ENCODE results near the gene DDTL. TPM values are rescaled to one million over a fixed set of nuclear protein-coding genes. Genes with fewer than 3 reads are reported as not detected.
"Not testable (repeated sequence)": the region's sequence is repeated elsewhere in the genome, so short reads cannot be mapped to it uniquely, and the experiment has no call there.

The DDTL gene
- total RNA-seq: 1 to 10 TPM; 6.3 to 9.5 TPM
- 10 to 100 TPM in 1 of 2 donors, 1 to 10 TPM in 1; 7.0 to 18.7 TPM for polyA plus RNA-seq

- no CpG with 5 or more reads among the region's 30 CpGs for WGBS
- H3K36me3 ChIP-seq (ENCODE audit: control insufficient read depth in 4 of 4, insufficient read depth in 3 of 4, low read depth in 1 of 4, low read length in 3 of 4): peaks cover 6 to 19% (median 13%) of the 10 kb centered on the region in 4 donors
- DNase-seq (ENCODE audit: low spot score): not testable (repeated sequence)
Observed at GRCh38 chr22:23966568-23966967, at the start of gene DDTL. Gene DDTL (plus strand): TSS chr22:23966888. CDS start chr22:23966915, 27 bp downstream.

GRCh38 chr22:23920267-23920611 lies 46.4 kb upstream of the DDTL start:
- H3K27me3 ChIP-seq (ENCODE audit: control insufficient read depth in 4 of 4, insufficient read depth in 4 of 4, low read length in 3 of 4); H3K4me3 ChIP-seq (ENCODE audit: low read depth in 1 of 3, low read length in 3 of 3); DNase-seq (ENCODE audit: low spot score); H3K9ac ChIP-seq (ENCODE audit: low read depth in 1 of 2, low read length in 2 of 2); H3K9me3 ChIP-seq (ENCODE audit: control insufficient read depth in 4 of 4, low read length in 3 of 4); H3K4me1 ChIP-seq (ENCODE audit: control insufficient read depth in 4 of 4, insufficient read depth in 4 of 4, low read length in 3 of 4): not testable (repeated sequence)
- H3K36me3 ChIP-seq (ENCODE audit: control insufficient read depth in 4 of 4, insufficient read depth in 3 of 4, low read depth in 1 of 4, low read length in 3 of 4): peaks cover 3 to 14% (median 5%) of the 10 kb centered on the region in 4 donors
- 44% methylated on average over 1 of the region's 1 CpG for WGBS
- peak in 1 of 2 donors; percentile 5 for TF ChIP-seq RAD21 (IDR thresholded peaks at IDR 0.05)
- TF ChIP-seq SP1 (IDR thresholded peaks at IDR 0.05): peak; percentile 47
- peak; percentile 12 for TF ChIP-seq REST (IDR thresholded peaks at IDR 0.05)
- peak; percentile 85 to 90 for TF ChIP-seq RXRA (IDR thresholded peaks at IDR 0.05)
- TF ChIP-seq HNF4A (conservative IDR thresholded peaks at IDR 0.05): peak; percentile 75 to 79
- H3K27ac ChIP-seq (ENCODE audit: low read depth in 1 of 2, low read length in 2 of 2): peak overlapping the region; percentile 49 to 61

More at GRCh38 chr22:23966568-23966967, at the start of gene DDTL:
- H3K27ac ChIP-seq (ENCODE audit: low read depth in 1 of 2, low read length in 2 of 2); H3K9ac ChIP-seq (ENCODE audit: low read depth in 1 of 2, low read length in 2 of 2); H3K27me3 ChIP-seq (ENCODE audit: control insufficient read depth in 4 of 4, insufficient read depth in 4 of 4, low read length in 3 of 4); H3K9me3 ChIP-seq (ENCODE audit: control insufficient read depth in 4 of 4, low read length in 3 of 4); H3K4me3 ChIP-seq (ENCODE audit: low read depth in 1 of 3, low read length in 3 of 3): not testable (repeated sequence)
- H3K4me1 ChIP-seq (ENCODE audit: control insufficient read depth in 4 of 4, insufficient read depth in 4 of 4, low read length in 3 of 4): peaks cover 3 to 14% (median 9%) of the 10 kb centered on the region in 4 donors

- DNase-seq (ENCODE audit: low spot score); H3K4me1 ChIP-seq (ENCODE audit: control insufficient read depth in 4 of 4, insufficient read depth in 4 of 4, low read length in 3 of 4); H3K9me3 ChIP-seq (ENCODE audit: control insufficient read depth in 4 of 4, low read length in 3 of 4); H3K4me3 ChIP-seq (ENCODE audit: low read depth in 1 of 3, low read length in 3 of 3); H3K27me3 ChIP-seq (ENCODE audit: control insufficient read depth in 4 of 4, insufficient read depth in 4 of 4, low read length in 3 of 4); H3K27ac ChIP-seq (ENCODE audit: low read depth in 1 of 2, low read length in 2 of 2); H3K9ac ChIP-seq (ENCODE audit: low read depth in 1 of 2, low read length in 2 of 2): not testable (repeated sequence)
- peaks cover 3 to 19% (median 11%) of the 10 kb centered on the region in 4 donors for H3K36me3 ChIP-seq (ENCODE audit: control insufficient read depth in 4 of 4, insufficient read depth in 3 of 4, low read depth in 1 of 4, low read length in 3 of 4)
- 81% methylated on average over 13 of the region's 13 CpGs for WGBS
Observed at GRCh38 chr22:23921586-23922201, 45.0 kb upstream of the DDTL start.

- H3K9ac ChIP-seq (ENCODE audit: low read depth in 1 of 2, low read length in 2 of 2): no peak overlapping the region
- H3K27ac ChIP-seq (ENCODE audit: low read depth in 1 of 2, low read length in 2 of 2): no peak overlapping the region
- no peak for DNase-seq (ENCODE audit: low spot score)
- H3K9me3 ChIP-seq (ENCODE audit: control insufficient read depth in 4 of 4, low read length in 3 of 4): peaks cover 0 to 9% (median 2%) of the 10 kb centered on the region in 4 donors
- 74% methylated on average over 2 of the region's 2 CpGs for WGBS
- no peaks in the 10 kb centered on the region for H3K27me3 ChIP-seq (ENCODE audit: control insufficient read depth in 4 of 4, insufficient read depth in 4 of 4, low read length in 3 of 4)
- no peak overlapping the region for H3K4me3 ChIP-seq (ENCODE audit: low read depth in 1 of 3, low read length in 3 of 3)
- peaks cover 0 to 7% (median 7%) of the 10 kb centered on the region in 4 donors for H3K4me1 ChIP-seq (ENCODE audit: control insufficient read depth in 4 of 4, insufficient read depth in 4 of 4, low read length in 3 of 4)
- H3K36me3 ChIP-seq (ENCODE audit: control insufficient read depth in 4 of 4, insufficient read depth in 3 of 4, low read depth in 1 of 4, low read length in 3 of 4): peaks cover 3 to 19% (median 11%) of the 10 kb centered on the region in 4 donors
- TF ChIP-seq MAX (IDR thresholded peaks at IDR 0.05) (no peak), TAF1 (conservative IDR thresholded peaks at IDR 0.05) (no peak), EGR1 (IDR thresholded peaks at IDR 0.05; ENCODE audit: low read depth in 2 of 2) (no peak), NR2F2 (IDR thresholded peaks at IDR 0.05) (no peak), CTCF (IDR thresholded peaks at IDR 0.05; ENCODE audit: low read depth, low read length, missing input control) (no peak), REST (IDR thresholded peaks at IDR 0.05) (no peak)
Observed at GRCh38 chr22:23922921-23923320, 43.8 kb upstream of the DDTL start.

Measured in liver (tissue), 9 donors.